Naive B cell (primary cell): ENCODE results near the gene GPR132. TPM values are rescaled to one million over a fixed set of nuclear protein-coding genes. Genes with fewer than 3 reads are reported as not detected.
"Not testable (repeated sequence)": the region's sequence is repeated elsewhere in the genome, so short reads cannot be mapped to it uniquely, and the experiment has no call there.

ENCODE experiments used
- ATAC-seq, 2 donors: fragments of 150-1000 bp; cut with Tn5 transposase; 2 replicates each; pipeline ENCODE4 v1.10.0; 2021; ENCODE audit warnings: low read depth in 2 of 2, mild to moderate bottlenecking in 2 of 2, moderate library complexity in 2 of 2
- DNase-seq: peaks from one replicate; pipeline ENCODE4 v3.0.0; 2022
- H3K27ac Mint-ChIP-seq, 6 donors: one replicate each; pipeline ENCODE4 v1.8.0; 2020 to 2022; ENCODE audit warnings: mild to moderate bottlenecking in 6 of 6, mixed read lengths in 6 of 6, moderate library complexity in 5 of 6, inconsistent platforms in 2 of 6
- H3K27me3 Mint-ChIP-seq, 3 donors: one replicate each; pipeline ENCODE4 v1.8.0; 2021 to 2022; ENCODE audit warnings: mixed read lengths in 3 of 3, mild to moderate bottlenecking in 1 of 3
- H3K36me3 Mint-ChIP-seq, 2 donors: one replicate each; pipeline ENCODE4 v1.8.0; 2020 to 2022; ENCODE audit warnings: mixed read lengths in 2 of 2, inconsistent platforms in 1 of 2, mild to moderate bottlenecking in 1 of 2
- H3K4me1 Mint-ChIP-seq, 3 donors: one replicate each; pipeline ENCODE4 v1.8.0; 2020 to 2022; ENCODE audit warnings: mixed read lengths in 3 of 3, inconsistent platforms in 1 of 3, mild to moderate bottlenecking in 1 of 3, moderate library complexity in 1 of 3
- H3K4me3 Mint-ChIP-seq, 8 donors: one replicate each; pipeline ENCODE4 v1.8.0; 2020 to 2022; ENCODE audit warnings: mild to moderate bottlenecking in 8 of 8, mixed read lengths in 8 of 8, moderate library complexity in 8 of 8, inconsistent platforms in 2 of 8
- H3K9me3 Mint-ChIP-seq, 7 donors: one replicate each; pipeline ENCODE4 v1.8.0; 2020 to 2022; ENCODE audit warnings: mixed read lengths in 7 of 7, mild to moderate bottlenecking in 5 of 7, inconsistent platforms in 2 of 7, moderate library complexity in 1 of 7
- polyA plus RNA-seq, 6 donors: library from polyadenylated mRNA; unstranded; fragments of 300-500 nt; fragmentation: Illumina TruSeq; gene quantifications; one replicate each; pipeline ENCODE4 v1.2.3, GENCODE V29; 2021; ENCODE audit warnings: low read depth in 6 of 6

Gene GPR132
- polyA plus RNA-seq, 6 donors from 2014 or later = 8.2 to 33.0 (median 10.8) TPM

DNA sequence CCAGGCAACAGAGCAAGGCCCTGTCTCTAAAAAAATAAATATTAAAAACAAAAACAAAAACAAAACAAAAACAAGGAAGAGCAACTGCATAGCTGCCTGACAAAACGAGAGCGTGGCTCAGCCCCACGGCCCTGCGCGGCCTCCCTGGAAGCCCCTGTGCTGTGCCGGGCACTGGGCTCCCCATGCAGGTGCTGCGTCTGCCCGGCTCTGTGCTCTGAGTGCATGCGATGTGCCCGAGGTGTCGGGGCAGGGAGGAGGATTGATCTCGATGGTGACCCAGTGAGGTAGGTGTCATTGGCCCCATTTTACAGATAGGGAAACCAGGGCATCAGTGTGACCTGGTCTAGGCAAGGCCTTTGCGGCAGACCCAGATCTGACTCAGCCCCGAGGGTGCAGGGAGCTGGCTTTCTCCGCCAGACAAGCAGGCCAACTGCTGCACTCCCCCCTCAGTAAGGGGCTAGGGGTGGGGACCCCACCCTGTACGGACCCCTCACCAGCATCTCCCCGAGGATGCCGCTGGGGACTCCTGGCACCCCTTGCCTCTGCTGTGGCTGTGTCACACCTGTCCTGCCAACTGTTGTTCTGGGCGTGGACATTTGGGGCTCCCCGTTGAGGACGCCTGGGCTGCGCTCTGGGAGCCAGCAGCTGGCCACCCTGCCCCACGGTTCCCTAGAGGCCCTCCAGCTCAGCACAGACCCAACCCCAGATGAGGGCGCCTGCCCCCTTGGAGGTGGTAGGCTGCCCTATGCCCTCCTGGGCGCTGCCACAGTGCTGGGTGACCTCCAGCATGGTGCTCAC is 15.3 kb downstream of the GPR132 start:
- no peak overlapping the region for H3K27ac Mint-ChIP-seq
- ATAC-seq (no peak), DNase-seq (no peak)
- H3K27me3 Mint-ChIP-seq = no peaks in the 10 kb centered on the region
- H3K36me3 Mint-ChIP-seq = peaks cover 10 to 13% of the 10 kb centered on the region in 2 donors
- H3K4me1 Mint-ChIP-seq = peaks cover 6 to 19% (median 15%) of the 10 kb centered on the region in 3 donors
- H3K4me3 Mint-ChIP-seq = peak overlapping the region in 1 of 8 donors; percentile 29
- H3K9me3 Mint-ChIP-seq = no peaks in the 10 kb centered on the region

DNA sequence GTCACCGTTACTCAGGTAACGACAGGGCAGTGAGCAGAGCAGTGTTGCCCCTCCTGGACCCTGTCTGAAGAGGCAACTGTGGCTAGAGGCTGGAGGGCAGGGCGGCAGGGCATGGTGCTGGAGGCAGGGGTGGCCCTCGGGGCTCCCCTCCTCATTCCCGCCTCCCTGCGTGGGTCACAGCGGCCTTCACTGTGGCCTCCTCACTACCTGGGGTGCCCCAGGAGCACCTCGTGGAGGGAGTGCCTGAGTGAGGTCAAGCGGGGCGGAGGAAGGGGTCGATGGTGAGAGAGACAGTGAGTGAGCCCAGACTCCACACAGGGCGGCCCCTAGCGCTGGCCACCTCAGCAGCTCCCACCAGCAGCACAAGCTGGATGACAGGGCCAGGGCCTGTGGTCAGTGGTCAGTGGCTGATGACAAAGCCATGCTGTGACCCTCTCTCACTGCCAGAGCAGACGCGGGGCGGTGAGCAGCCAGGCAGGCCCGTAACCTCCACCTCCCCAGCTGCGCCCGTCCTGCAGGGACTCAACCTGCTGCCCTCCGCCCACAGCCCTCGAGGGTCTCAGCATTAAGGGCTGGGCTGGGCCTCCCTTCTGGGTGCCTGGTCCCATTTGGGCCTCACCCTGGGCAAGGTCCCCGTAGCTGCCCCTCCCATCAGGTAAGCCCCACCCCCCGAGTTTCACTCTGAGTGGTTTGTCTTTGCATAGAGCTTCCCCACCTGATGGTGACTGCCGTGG is 17.8 kb downstream of the GPR132 start:
- peaks cover 10 to 13% of the 10 kb centered on the region in 2 donors for H3K36me3 Mint-ChIP-seq
- H3K4me1 Mint-ChIP-seq = peaks cover 10 to 20% (median 19%) of the 10 kb centered on the region in 3 donors
- no peaks in the 10 kb centered on the region for H3K9me3 Mint-ChIP-seq
- H3K27ac Mint-ChIP-seq = peak overlapping the region in 3 of 6 donors; percentile 7 to 28 (median 27)
- peaks cover 0 to 12% (median 0%) of the 10 kb centered on the region in 3 donors for H3K27me3 Mint-ChIP-seq
- ATAC-seq = no peak
- DNase-seq = no peak
- H3K4me3 Mint-ChIP-seq = peak overlapping the region in 1 of 8 donors; percentile 55

DNA sequence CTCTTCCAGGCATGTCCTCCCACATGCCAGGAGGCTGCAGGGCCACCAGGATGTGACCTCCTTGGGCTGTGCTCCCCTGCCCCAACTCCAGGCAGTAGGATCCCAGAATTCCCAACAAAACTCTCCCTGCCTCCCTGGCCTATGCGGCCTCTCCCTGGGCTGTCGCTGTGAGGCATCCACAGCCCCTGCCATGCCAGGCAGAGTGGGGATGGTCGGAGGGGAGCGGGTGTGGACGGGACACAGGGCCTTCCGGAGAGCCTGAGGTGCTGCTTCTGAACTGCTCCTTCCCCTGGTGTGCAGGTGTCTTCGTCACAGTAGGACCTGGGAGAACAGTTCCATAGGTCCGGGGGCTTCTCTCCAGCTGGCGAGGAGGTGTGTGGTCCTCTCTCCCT is 18.3 kb downstream of the GPR132 start:
- no peak for ATAC-seq
- Mint-ChIP-seq H3K4me3 (peak overlapping the region in 1 of 8 donors; percentile 55), H3K4me1 (peaks cover 10 to 20% (median 18%) of the 10 kb centered on the region in 3 donors), H3K9me3 (no peaks in the 10 kb centered on the region), H3K27ac (peak overlapping the region in 2 of 6 donors; percentile 28 to 79), H3K27me3 (peaks cover 0 to 12% (median 0%) of the 10 kb centered on the region in 3 donors), H3K36me3 (peaks cover 9 to 11% of the 10 kb centered on the region in 2 donors)
- no peak for DNase-seq

DNA sequence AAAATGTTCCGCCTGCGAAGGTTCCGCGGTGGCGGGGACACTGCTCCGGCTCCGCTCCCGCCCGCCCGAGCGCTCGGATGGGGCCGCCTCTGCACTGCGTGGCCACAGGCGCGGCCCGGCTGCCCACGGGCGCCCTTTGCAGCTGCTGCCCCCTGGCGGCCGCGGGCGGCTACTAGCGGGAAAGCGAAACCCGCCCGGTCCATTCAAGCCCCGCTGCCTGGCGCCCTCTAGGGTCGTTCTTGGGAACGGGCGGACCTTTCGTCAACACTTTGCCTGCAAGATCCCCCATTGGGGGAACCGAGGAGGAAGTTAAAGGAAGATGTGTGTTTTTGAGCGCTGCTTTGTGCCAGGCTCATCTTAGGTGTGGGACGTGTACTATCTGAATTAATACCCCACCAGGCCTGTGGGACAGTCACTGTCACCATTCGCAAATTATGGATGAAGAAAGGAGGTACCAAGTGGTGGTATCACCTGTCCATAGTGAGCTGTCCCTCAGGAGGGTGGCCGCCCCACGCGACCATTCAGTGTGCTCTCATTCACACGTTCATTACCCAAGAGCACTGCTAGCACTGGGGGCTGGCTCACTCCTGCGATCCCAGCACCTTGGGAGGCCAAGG is 19.4 kb downstream of the GPR132 start:
- no peaks in the 10 kb centered on the region for H3K9me3 Mint-ChIP-seq
- H3K4me1 Mint-ChIP-seq = peaks cover 10 to 20% (median 16%) of the 10 kb centered on the region in 3 donors
- H3K27me3 Mint-ChIP-seq = peaks cover 0 to 12% (median 0%) of the 10 kb centered on the region in 3 donors
- peaks cover 0 to under 1% of the 10 kb centered on the region in 2 donors for H3K36me3 Mint-ChIP-seq
- DNase-seq = peak; percentile 92
- ATAC-seq = peak; percentile 92 to 96
- H3K4me3 Mint-ChIP-seq = peak overlapping the region in 6 of 8 donors; percentile 1 to 66 (median 42)
- peak overlapping the region in 5 of 6 donors; percentile 54 to 92 (median 62) for H3K27ac Mint-ChIP-seq

DNA sequence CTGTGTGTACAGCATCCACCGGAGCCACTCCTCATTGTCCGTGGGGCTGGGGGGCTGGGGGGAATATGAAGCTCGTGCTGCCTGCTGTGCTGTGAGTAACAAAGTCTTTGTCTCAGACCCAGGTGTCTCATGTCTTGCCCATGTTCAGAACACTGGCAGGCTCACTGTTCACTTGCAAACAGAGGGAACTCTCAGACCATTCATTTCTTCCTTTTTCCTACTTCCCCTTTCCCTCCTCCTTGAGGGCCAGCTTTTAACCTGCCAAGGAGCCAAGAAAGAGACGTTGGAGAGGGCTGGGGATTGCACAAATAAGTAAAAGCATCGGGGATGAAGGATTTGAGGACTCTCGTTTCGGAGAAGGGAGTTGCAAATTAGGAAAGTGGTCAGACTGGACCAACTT is 21.6 kb downstream of the GPR132 start:
- ATAC-seq (no peak), DNase-seq (no peak)
- peaks cover 10 to 20% (median 11%) of the 10 kb centered on the region in 3 donors for H3K4me1 Mint-ChIP-seq
- no peak overlapping the region for H3K27ac Mint-ChIP-seq
- H3K36me3 Mint-ChIP-seq = no peaks in the 10 kb centered on the region
- H3K4me3 Mint-ChIP-seq = peak overlapping the region in 2 of 8 donors; percentile 25 to 41
- H3K9me3 Mint-ChIP-seq = no peaks in the 10 kb centered on the region
- H3K27me3 Mint-ChIP-seq = peaks cover 0 to 12% (median 0%) of the 10 kb centered on the region in 3 donors

DNA sequence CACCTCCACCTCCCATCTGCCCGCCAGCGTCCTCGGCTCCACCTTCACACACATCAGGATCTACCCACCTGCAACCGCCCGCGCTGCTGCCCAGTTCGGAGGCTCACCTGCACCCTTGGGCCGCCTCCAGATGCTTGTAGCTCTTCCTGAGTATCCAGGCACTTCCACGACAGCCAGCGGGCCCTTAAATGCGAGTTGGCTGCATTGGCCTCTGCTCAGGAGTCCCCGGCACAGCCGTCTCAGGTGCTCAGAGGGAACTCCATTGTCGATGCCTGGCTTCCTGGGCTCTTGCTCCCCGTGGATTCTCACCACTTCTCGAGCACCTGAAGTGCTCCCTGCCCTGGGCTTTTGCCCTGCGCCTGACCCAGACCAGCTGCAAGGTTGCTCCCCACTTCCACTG is 22.4 kb downstream of the GPR132 start:
- peak overlapping the region in 1 of 6 donors; percentile 33 for H3K27ac Mint-ChIP-seq
- ATAC-seq = no peak
- no peaks in the 10 kb centered on the region for H3K9me3 Mint-ChIP-seq

DNA sequence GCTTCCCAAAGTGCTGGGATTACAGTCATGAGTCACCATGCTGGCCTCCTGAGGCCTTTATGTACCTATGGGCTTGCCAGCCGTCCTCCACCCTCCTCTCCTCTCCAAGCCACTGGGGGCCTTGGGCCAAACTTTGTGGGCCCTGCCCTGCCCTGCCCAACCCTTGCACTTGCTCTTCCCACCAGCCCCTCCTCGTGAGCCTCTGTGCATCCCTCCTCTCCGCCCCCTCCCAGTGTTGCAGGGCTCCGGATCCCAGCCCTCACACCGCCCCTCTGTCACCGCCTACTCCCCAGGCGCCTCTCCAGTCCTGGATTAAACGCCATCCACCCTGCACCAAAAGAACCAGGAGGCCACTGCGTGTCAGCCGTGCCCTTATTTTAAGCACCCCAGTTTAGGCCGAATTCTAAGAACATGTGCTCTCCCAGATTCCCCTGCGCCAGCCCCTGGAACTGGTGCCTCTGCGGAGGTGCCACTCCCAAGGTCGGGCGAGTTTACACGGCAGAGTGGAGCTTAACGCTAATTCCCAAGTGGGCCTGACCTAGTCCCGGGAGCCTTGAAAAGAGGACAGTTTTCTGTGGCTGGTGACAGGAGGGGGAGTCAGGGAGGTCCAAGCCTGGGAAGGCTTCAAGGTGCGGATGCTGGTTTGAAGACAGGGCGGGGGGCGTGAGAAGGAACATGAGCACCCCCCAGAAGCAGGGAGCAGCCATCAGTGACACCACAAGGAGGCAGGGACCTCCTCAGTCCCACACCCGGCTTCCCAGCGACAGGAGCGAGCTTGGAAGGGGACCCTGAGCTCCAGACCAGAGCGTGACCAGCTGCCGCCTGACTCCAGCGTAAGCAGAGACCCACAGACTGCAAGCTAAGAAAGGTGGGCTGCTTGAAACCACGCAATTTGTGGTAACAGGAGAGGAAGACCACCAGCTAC is 23.1 kb downstream of the GPR132 start:
- no peak overlapping the region for H3K4me3 Mint-ChIP-seq
- ATAC-seq (no peak), DNase-seq (no peak)
- peak overlapping the region in 1 of 6 donors; percentile 76 for H3K27ac Mint-ChIP-seq
- H3K9me3 Mint-ChIP-seq = no peaks in the 10 kb centered on the region
- H3K27me3 Mint-ChIP-seq = peaks cover 0 to 12% (median 0%) of the 10 kb centered on the region in 3 donors
- H3K36me3 Mint-ChIP-seq = no peaks in the 10 kb centered on the region
- peaks cover 10 to 16% (median 11%) of the 10 kb centered on the region in 3 donors for H3K4me1 Mint-ChIP-seq

More for the DNA sequence above, 22.4 kb downstream of the GPR132 start:
- peaks cover 10 to 20% (median 11%) of the 10 kb centered on the region in 3 donors for H3K4me1 Mint-ChIP-seq
- no peak overlapping the region for H3K4me3 Mint-ChIP-seq
- peaks cover 0 to 12% (median 0%) of the 10 kb centered on the region in 3 donors for H3K27me3 Mint-ChIP-seq
- H3K36me3 Mint-ChIP-seq = no peaks in the 10 kb centered on the region
- no peak for DNase-seq

DNA sequence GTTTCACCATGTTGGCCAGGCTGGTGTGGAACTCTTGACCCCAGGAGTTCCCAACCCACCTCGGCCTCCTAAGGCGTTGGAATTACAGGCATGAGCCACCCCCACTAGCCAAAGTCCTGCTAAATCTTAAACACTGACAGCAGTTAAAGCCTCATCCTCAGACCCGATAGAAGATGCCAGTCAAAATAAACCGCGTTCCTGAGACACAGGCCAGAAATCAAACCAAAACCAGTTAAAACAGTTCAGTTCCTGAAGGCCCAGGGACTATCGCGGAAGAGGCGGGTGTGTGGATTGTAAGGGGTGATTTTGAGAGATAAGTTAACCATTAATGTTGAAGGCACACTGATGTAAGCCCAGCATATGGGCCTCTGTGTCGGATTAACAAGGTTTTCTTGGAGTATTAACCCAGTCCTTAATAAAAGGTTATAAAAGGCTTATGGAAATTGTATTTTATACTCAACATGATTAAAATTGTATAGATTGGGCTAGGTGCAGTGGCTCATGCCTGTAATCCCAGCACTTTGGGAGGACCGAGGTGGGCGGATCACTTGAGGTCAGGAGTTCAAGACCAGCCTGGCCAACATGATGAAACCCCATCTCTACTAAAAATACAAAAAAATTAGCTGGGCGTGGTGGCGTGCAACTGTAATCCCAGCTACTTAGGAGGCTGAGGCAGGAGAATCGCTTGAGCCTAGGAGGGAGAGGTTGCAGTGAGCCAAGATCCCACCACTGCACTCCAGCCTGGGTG is 25.6 kb downstream of the GPR132 start:
- DNase-seq (no peak), ATAC-seq (no peak)
- H3K27ac Mint-ChIP-seq = no peak overlapping the region
- no peak overlapping the region for H3K4me3 Mint-ChIP-seq
- peaks cover 0 to 12% (median 0%) of the 10 kb centered on the region in 3 donors for H3K27me3 Mint-ChIP-seq
- no peaks in the 10 kb centered on the region for H3K36me3 Mint-ChIP-seq
- H3K9me3 Mint-ChIP-seq = no peaks in the 10 kb centered on the region
- H3K4me1 Mint-ChIP-seq = peaks cover under 1 to 2% (median under 1%) of the 10 kb centered on the region in 3 donors

DNA sequence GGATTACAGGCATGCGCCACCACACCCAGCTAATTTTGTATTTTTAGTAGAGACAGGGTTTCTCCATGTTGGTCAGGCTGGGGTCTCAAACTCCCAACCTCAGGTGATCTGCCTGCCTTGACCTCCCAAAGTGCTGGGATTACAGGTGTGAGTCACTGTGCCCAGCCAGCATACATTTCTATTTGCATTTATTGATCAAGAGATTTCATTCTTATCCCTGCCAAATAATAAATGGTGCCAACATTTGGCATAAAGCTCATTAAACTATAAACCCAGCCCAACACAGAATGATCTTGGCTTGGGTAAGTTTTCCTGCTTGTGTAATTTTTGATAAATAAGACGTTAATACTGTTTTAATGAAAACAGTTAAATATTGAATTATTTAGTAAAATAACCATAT is 29.6 kb downstream of the GPR132 start:
- DNase-seq, H3K9me3 Mint-ChIP-seq, H3K27ac Mint-ChIP-seq, H3K36me3 Mint-ChIP-seq, H3K27me3 Mint-ChIP-seq, ATAC-seq: not testable (repeated sequence)
- peaks cover 4 to 12% (median 5%) of the 10 kb centered on the region in 3 donors for H3K4me1 Mint-ChIP-seq
- H3K4me3 Mint-ChIP-seq = peak overlapping the region in 1 of 8 donors; percentile 65

DNA sequence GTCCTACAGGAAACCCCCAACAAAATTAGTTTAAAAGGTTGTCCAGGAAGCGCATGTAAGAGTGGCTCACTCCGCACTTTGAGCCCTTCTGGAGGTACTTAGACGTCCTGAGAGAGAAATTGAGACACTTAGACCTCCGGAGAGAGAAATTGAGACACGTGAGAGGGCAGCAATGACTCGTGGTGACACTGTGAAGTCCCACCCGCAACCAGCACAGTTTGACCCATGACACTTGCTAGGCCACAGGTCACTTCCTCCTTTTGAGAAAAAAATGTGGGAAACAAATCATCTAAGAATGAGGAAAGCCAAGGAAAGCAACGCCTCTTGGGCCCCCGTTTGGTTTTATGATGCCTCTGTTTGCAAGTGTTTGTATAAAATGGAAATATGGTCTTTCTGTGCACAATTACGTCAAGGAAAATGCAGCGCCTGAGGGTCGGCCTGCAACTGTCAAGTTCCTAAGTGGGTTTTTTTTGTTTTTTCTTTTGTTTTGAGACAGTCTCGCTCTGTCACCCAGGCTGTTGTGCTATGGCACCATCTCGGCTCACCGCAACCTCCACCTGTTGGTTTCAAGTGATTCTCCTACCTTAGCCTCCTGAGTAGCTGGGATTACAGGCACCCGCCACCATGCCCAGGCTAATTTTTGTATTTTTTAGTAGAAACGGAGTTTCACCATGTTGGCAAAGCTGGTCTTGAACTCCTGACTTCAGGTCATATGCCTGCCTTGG is 30.8 kb downstream of the GPR132 start:
- no peak for DNase-seq
- Mint-ChIP-seq H3K4me1 (peaks cover 4 to 12% (median 5%) of the 10 kb centered on the region in 3 donors), H3K9me3 (no peaks in the 10 kb centered on the region), H3K27ac (peak overlapping the region; percentile 40 to 93 (median 62)), H3K27me3 (no peaks in the 10 kb centered on the region), H3K4me3 (peak overlapping the region in 7 of 8 donors; percentile 11 to 96 (median 91)), H3K36me3 (peaks cover 0 to 7% of the 10 kb centered on the region in 2 donors)
- ATAC-seq = no peak

DNA sequence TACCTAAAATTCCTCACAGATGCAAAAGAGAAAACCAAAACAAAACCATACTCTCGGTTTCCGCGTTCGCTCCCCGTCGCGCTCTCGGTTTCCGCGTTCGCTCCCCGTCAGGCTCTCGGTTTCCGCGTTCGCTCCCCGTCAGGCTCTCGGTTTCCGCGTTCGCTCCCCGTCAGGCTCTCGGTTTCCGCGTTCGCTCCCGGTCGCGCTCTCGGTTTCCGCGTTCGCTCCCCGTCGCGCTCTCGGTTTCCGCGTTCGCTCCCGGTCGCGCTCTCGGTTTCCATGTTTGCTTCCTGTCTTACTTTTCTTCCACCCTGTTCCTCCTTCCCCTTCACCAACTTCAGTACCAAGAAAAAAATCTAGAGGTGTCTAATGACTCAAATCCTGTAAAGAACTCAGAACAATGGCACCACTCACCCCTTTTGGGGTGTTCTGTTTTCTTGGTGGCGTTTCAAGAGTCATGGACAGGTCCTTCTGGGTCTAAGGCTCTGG is 31.8 kb downstream of the GPR132 start:
- not testable (repeated sequence) for H3K36me3 Mint-ChIP-seq, DNase-seq, H3K27me3 Mint-ChIP-seq, H3K9me3 Mint-ChIP-seq, ATAC-seq
- peak overlapping the region; percentile 81 to 96 (median 92) for H3K4me3 Mint-ChIP-seq
- H3K27ac Mint-ChIP-seq = peak overlapping the region; percentile 22 to 93 (median 83)
- peaks cover 4 to 12% (median 5%) of the 10 kb centered on the region in 3 donors for H3K4me1 Mint-ChIP-seq
